Heart left ventricle (tissue), 16 donors: ENCODE measurements around the gene SRR. TPM values are rescaled to one million over a fixed set of nuclear protein-coding genes. Genes with fewer than 3 reads are reported as not detected.

Experiments used
- ATAC-seq, 4 donors: fragments of 200-7000 bp; cut with Tn5 transposase; one replicate each; pipeline ENCODE4 v1.9.1; 2020 to 2022; ENCODE audit warnings: moderate library complexity in 4 of 4, mild to moderate bottlenecking in 3 of 4, moderate number of reproducible peaks in 1 of 4
- DNase-seq, 5 donors: peaks; one replicate each; pipeline ENCODE4 v3.0.0-alpha.2; 2020
- H3K27ac ChIP-seq, 12 donors: fragments of 200-600 bp; sonication (generic) in 4 of 12; one replicate each; pipeline versions ENCODE4 v1.5.0 to v1.8.0; 2016 to 2022; ENCODE audit warnings: mild to moderate bottlenecking in 2 of 12
- H3K27me3 ChIP-seq, 9 donors: fragments of 200-600 bp; sonication (generic) in 2 of 9; one replicate each; pipeline versions ENCODE4 v1.5.1 to v1.8.0; 2016 to 2022; ENCODE audit warnings: mild to moderate bottlenecking in 3 of 9
- H3K36me3 ChIP-seq, 9 donors: fragments of 200-600 bp; sonication (generic) in 2 of 9; one replicate each; pipeline versions ENCODE4 v1.5.0 to v1.8.0; 2018 to 2022; ENCODE audit warnings: mild to moderate bottlenecking in 2 of 9
- H3K4me1 ChIP-seq, 12 donors: fragments of 200-600 bp; sonication (generic) in 4 of 12; one replicate each; pipeline versions ENCODE4 v1.5.0 to v1.8.0; 2016 to 2022; ENCODE audit warnings: mild to moderate bottlenecking in 3 of 12
- H3K4me3 ChIP-seq, 12 donors: fragments of 200-600 bp; sonication (generic) in 4 of 12; one replicate each; pipeline versions ENCODE4 v1.5.0 to v1.8.0; 2017 to 2022; ENCODE audit warnings: mild to moderate bottlenecking in 9 of 12, moderate library complexity in 4 of 12
- H3K9me3 ChIP-seq, 12 donors: fragments of 200-600 bp; sonication (generic) in 4 of 12; one replicate each; pipeline versions ENCODE4 v1.5.0 to v1.8.0; 2016 to 2022; ENCODE audit warnings: mild to moderate bottlenecking in 1 of 12
- POLR2A ChIP-seq, 2 donors: fragments of 450-650 bp; IDR thresholded peaks; one replicate each; pipeline ENCODE4 v1.6.1; 2017; ENCODE audit warnings: antibody characterized with exemption in 2 of 2, mild to moderate bottlenecking in 2 of 2, moderate library complexity in 2 of 2
- WGBS, 4 donors: extraction: QIAGEN DNeasy Blood & Tissue Kit in 2 of 4; methylation state at CpG; one replicate each; pipeline versions ENCODE4 v1.1.5 to v1.1.7; 2013 to 2018; 5-methylcytosine and 5-hydroxymethylcytosine counted together
- intact Hi-C, 10 donors: fragments of 100-400 bp; cut with DNase I; formaldehyde crosslinking; loops; one replicate each; pipeline versions ENCODE4 v1.11.1 to v1.14.2; 2022
- polyA plus RNA-seq, 2 donors: library from polyadenylated mRNA; stranded (reverse); fragments of 200-250 nt; gene quantifications; one replicate each; pipeline ENCODE4 v1.2.3, GENCODE V29; 2013
- total RNA-seq, 9 donors: library from RNA; depleted of rRNA in 2 of 9; stranded (reverse); fragments of >200 nt in 2 of 9; fragmentation: NEBNext Ultra II Directional in 3 of 9; extraction: Animal tissue kit (Norgen Biotek cat#: 25700) in 3 of 9; gene quantifications; one replicate each; pipeline versions ENCODE4 v1.1.0 to v1.2.4, GENCODE V29; 2016 to 2023
- TF ChIP-seq, protein P1 (sequence below), 12 donors: fragments of 200-600 bp; sonication (generic) in 4 of 12; IDR thresholded peaks; one replicate each; pipeline versions ENCODE4 v1.5.0 to v1.8.0; 2018 to 2022; ENCODE audit warnings: antibody characterized with exemption in 12 of 12, mild to moderate bottlenecking in 5 of 12
- donor health status: ischemic (EF 13 %, LVEDD 7.1; RV severe dilation, severe dysfunction).
- donor health status: healthy with polysubstance abuse.
- donor health status: DM: no; HTN: yes; CAD: no.
- donor health status: DM: no; HTN: no; CAD: no.
- donor health status: ischemic (EF 25% LVEDD 6.9; RV normal size, moderate dysfunction).
- donor health status: ischemic (EF 25% LVEDD 5.7; RV mildly dilated, moderate dysfunction).
- donor health status: healthy.
- donor health status: DM: yes; HTN: yes; CAD: no.
- donor health status: ischemic (EF 35%, LVEDD 5.7; RV mildly dilated, moderate dysfunction).
- donor health status: nonischemic (EF 11% LVEDD 7.7; RV severe dilation, severe dysfunction).
- donor health status: DM: yes; HTN: yes; CAD: no.
- donor health status: PGD.
- donor health status: ischemic (EF 29% LVEDD 5.4; RV normal size, mild dysfunction).
- donor health status: nonischemic (EF 23%, LVEDD 6.1; RV moderate dilation, normal function).

SRR gene
- total and polyA plus RNA-seq, 11 donors, result 2.9 to 19.7 (median 8.6) TPM

DNA sequence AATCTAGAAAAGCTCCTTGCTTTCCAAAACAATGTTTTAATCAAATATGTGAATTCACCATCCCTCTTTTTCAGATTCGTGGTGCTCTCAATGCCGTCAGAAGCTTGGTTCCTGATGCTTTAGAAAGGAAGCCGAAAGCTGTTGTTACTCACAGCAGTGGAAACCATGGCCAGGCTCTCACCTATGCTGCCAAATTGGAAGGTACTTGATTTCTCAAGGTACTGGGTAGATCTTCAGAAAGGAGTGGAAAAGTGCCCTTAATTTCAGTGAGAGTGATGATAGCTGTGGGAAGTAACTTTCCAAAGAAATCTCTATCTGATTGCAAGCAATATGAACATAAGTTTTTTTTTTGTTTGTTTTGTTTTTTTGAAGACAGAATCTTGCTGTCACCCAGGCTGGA, 14.0 kb downstream of the SRR start:
- ATAC-seq (no peak), DNase-seq (no peak)
- WGBS, 4 donors, result 92 to 96% (median 94%) methylated on average over 3 of the region's 3 CpGs
- no peak overlapping the region for H3K4me3 ChIP-seq
- no peak overlapping the region for H3K27ac ChIP-seq
- peaks cover 0 to 42% (median 24%) of the 10 kb centered on the region in 9 donors for H3K36me3 ChIP-seq
- intact Hi-C loops, result no loop called here
- no peak for TF ChIP-seq POLR2A (IDR thresholded peaks at IDR 0.05)
- TF ChIP-seq, protein P1, sequence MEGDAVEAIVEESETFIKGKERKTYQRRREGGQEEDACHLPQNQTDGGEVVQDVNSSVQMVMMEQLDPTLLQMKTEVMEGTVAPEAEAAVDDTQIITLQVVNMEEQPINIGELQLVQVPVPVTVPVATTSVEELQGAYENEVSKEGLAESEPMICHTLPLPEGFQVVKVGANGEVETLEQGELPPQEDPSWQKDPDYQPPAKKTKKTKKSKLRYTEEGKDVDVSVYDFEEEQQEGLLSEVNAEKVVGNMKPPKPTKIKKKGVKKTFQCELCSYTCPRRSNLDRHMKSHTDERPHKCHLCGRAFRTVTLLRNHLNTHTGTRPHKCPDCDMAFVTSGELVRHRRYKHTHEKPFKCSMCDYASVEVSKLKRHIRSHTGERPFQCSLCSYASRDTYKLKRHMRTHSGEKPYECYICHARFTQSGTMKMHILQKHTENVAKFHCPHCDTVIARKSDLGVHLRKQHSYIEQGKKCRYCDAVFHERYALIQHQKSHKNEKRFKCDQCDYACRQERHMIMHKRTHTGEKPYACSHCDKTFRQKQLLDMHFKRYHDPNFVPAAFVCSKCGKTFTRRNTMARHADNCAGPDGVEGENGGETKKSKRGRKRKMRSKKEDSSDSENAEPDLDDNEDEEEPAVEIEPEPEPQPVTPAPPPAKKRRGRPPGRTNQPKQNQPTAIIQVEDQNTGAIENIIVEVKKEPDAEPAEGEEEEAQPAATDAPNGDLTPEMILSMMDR (IDR thresholded peaks at IDR 0.05), result no peak
- H3K4me1 ChIP-seq, result no peaks in the 10 kb centered on the region
- no peaks in the 10 kb centered on the region for H3K9me3 ChIP-seq
- no peaks in the 10 kb centered on the region for H3K27me3 ChIP-seq

DNA sequence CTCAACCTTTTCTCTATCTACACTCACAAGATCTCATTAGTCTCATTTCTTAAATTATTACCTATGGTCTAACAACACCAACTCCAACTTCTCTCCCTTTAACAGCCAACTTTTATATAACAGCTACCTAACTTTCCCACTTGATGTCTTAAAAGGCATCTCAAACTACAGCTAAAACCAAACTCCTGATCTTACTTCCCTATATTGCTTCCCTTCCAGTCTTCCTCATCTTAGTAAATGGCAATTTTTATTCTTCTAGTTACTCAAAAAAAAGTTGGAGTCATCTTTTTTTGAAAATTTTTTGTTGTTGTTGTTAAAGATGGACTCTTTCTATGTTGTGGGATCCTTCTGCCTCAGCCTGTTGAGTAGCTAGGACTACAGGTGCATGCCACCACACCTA, 15.3 kb downstream of the SRR start:
- no peaks in the 10 kb centered on the region for H3K27me3 ChIP-seq
- H3K4me1 ChIP-seq, result no peaks in the 10 kb centered on the region
- H3K9me3 ChIP-seq, result no peaks in the 10 kb centered on the region
- intact Hi-C loops, result no loop called here
- no peak overlapping the region for H3K4me3 ChIP-seq
- H3K36me3 ChIP-seq, result peaks cover 0 to 54% (median 37%) of the 10 kb centered on the region in 9 donors
- ATAC-seq (no peak), DNase-seq (no peak)
- no peak overlapping the region for H3K27ac ChIP-seq
- TF ChIP-seq POLR2A (IDR thresholded peaks at IDR 0.05), result no peak
- TF ChIP-seq, protein P1 (IDR thresholded peaks at IDR 0.05), result no peak

DNA sequence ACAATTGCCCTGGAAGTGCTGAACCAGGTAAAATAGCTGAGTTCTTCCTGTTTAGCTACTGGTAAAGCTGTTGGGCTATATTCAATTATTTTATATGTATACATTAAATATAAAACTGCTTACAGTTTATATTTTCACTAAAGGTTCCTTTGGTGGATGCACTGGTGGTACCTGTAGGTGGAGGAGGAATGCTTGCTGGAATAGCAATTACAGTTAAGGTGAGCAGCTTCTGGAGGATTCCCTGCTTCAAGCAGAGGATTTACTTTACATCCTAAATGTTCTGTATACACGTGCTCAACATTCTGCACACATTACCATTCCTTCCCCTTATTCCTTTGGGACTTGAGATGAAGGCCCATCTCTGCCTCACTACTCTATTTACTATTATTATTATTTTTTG, 17.6 kb downstream of the SRR start:
- ATAC-seq (no peak), DNase-seq (no peak)
- Histone ChIP-seq H3K4me3 (no peak overlapping the region), H3K4me1 (no peaks in the 10 kb centered on the region), H3K27ac (no peak overlapping the region), H3K27me3 (no peaks in the 10 kb centered on the region), H3K36me3 (peaks cover 0 to 76% (median 60%) of the 10 kb centered on the region in 9 donors), H3K9me3 (no peaks in the 10 kb centered on the region)
- 54 to 68% (median 61%) methylated on average over 1 of the region's 1 CpG for WGBS, 4 donors
- intact Hi-C loops, result no loop called here
- TF ChIP-seq POLR2A (IDR thresholded peaks at IDR 0.05), result no peak
- TF ChIP-seq, protein P1 (IDR thresholded peaks at IDR 0.05), result no peak

DNA sequence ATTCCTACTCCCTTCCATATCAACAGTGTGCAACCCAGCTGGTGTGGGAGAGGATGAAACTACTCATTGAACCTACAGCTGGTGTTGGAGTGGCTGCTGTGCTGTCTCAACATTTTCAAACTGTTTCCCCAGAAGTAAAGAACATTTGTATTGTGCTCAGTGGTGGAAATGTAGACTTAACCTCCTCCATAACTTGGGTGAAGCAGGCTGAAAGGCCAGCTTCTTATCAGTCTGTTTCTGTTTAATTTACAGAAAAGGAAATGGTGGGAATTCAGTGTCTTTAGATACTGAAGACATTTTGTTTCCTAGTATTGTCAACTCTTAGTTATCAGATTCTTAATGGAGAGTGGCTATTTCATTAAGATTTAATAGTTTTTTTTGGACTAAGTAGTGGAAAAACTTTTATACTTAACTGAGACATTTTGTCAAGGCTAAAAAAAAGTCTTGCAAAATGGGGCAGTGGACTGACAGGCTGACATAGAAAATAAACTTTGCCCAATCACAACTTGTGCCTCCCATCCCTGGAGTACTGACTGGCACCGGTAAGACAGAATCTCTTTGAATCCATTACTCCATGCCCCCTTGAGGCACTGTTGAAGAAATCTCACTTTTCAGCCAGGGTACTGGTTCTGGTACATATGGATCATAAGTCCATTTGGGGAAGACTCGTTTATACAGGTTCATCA, 20.0 kb downstream of the SRR start:
- DNase-seq (no peak), ATAC-seq (peak in 2 of 4 donors; percentile 27 to 30)
- no peaks in the 10 kb centered on the region for H3K4me1 ChIP-seq
- H3K27ac ChIP-seq, result no peak overlapping the region
- TF ChIP-seq POLR2A (IDR thresholded peaks at IDR 0.05), result no peak
- H3K4me3 ChIP-seq, result no peak overlapping the region
- WGBS, 4 donors, result 64 to 80% (median 73%) methylated on average over 2 of the region's 2 CpGs
- H3K27me3 ChIP-seq, result no peaks in the 10 kb centered on the region
- peaks cover 0 to 94% (median 81%) of the 10 kb centered on the region in 9 donors for H3K36me3 ChIP-seq
- H3K9me3 ChIP-seq, result no peaks in the 10 kb centered on the region
- intact Hi-C loops, result no loop called here

DNA sequence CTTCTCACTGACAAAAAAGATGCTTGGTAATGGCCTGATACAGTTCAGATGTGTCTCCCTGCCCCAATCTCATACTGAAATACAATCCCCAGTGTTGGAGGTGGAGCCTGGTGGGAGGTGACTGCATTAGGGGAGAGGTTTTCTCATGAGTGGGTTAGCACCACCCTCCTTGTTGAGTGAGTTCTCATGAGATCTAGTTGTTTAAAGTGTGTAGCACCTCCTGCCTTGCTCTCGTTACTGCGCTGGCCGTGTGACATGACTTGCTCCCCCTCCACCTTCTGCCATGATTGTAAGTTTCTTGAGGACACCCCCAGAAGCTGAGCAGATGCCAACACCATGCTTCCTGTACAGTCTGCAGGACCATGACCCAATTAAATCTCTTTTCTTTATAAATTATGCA, 27.6 kb downstream of the SRR start:
- 55 to 74% (median 67%) methylated on average over 3 of the region's 3 CpGs for WGBS, 4 donors
- TF ChIP-seq POLR2A (IDR thresholded peaks at IDR 0.05), result no peak
- TF ChIP-seq, protein P1 (IDR thresholded peaks at IDR 0.05), result no peak
- Histone ChIP-seq H3K9me3 (no peaks in the 10 kb centered on the region), H3K4me1 (peaks cover 0 to 19% (median 10%) of the 10 kb centered on the region in 12 donors), H3K27ac (no peak overlapping the region), H3K4me3 (no peak overlapping the region), H3K36me3 (peaks cover 0 to 92% (median 88%) of the 10 kb centered on the region in 9 donors), H3K27me3 (no peaks in the 10 kb centered on the region)
- DNase-seq, result no peak
- intact Hi-C loops, result no loop called here
- no peak for ATAC-seq
